Activated gamma-delta T cell (primary cell): ENCODE results near the gene STPG2.

ENCODE experiments used
- DNase-seq: peaks from one replicate; lab custom pipeline; 2025; lab: John Stamatoyannopoulos, UW

Gene STPG2

DNA sequence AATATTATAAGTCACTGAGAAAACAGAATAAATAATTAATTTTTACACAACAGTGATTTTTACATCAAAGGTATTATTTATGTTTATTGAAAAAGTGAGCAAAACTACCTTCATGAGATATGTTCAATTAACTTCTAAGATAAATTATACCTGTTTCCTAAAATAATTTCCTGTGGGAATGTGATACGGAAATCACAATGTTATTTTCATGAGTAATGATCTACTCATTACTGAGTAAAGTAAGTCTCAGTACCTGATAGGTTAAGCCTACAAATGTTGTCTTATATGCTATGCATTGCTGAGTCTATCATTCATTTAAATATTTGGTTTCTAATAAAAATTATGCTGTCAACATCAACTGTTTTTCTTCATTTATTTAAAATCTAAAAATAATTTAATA, 324.0 kb downstream of the STPG2 start:
- no peak for DNase-seq

DNA sequence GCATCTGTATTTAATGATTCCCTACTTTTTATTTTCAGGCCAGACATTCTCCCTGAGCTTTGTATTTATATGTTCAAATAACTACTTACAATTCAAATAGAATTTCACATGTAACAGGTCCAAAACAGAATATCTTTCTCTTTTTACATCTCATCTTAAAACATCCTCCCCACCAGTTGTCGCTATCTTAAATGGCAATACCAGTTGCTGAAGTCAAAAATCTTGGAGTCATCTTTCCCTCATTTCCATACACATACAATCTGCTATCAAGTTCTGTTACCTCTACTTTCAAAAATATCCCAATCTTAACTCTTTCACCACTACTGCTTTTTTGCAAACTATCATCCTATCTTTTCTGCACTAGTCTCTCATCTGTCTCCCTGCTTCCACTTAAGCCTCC, 330.5 kb downstream of the STPG2 start:
- DNase-seq, result no peak

DNA sequence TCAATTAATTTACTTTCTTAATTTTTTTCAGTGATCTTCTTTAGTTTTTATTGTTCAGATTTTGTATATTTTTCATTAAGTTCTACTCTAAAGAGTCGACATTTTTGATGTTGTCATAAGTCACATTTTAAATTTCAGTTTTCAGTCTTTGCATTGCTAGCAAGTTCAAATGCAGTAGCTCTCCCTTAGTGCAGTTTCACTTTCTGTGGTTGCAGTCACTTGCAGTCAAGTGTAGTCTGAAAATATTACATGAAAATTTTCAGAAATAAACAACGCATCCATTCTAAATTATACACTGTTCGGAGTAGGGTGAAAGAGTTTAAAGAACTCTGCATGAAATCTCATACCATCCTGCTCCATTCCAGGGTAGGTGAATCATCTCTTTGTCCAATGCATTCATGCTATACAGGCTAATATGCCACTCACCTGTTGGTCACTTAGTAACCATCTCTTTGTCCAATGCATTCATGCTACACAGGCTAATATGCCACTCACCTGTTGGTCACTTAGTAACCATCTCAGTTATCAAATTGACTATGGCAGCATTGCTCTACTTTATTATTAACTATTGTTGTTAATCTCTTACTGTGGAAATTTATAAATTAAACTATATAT, 356.9 kb downstream of the STPG2 start:
- DNase-seq, result no peak

DNA sequence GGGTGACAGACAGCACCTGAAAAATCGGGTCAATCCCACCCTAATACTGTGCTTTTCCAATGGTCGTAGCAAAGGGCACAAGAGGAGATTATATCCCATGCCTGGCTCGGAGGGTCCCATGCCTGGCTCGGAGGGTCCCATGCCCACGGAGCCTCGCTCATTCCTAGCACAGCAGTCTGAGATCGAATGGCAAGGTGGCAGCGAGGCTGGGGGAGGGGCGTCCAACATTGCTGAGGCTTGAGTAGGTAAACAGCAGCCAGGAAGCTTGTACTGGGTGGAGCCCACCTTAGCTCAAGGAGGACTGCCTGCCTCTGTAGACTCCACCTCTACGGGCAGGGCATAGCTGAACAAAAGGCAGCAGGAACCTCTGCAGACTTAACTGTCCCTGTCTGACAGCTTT, 365.1 kb downstream of the STPG2 start:
- no peak for DNase-seq

DNA sequence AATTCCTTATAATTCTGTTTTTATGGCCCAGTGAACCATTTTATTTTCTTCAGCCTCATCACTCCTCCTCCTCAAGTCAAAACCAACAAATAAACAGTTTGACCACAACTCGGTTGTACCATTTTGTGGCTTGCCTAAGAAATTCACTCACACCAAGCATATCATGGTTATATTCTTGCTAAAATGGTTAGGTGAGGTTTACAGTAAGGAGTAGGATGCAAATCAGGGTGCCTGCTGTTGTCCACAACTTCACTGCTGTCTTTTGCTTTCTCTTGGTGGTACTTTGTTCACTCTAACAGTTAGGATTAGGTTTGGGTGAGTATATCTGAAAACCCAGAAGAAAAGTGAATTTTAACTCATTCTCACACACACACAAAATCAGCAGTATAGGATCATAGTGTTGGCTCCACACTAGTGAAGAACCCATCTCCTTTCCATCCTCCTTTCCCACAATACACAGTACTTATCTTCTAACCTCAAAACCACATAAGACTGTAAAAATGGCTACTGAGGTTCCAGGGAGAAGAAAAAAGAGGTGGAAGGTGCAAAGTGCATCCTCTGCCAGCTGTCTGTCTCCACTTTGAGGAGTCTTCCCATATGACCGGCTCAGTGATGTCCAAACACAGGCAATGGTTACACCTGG, 368.8 kb downstream of the STPG2 start:
- no peak for DNase-seq

DNA sequence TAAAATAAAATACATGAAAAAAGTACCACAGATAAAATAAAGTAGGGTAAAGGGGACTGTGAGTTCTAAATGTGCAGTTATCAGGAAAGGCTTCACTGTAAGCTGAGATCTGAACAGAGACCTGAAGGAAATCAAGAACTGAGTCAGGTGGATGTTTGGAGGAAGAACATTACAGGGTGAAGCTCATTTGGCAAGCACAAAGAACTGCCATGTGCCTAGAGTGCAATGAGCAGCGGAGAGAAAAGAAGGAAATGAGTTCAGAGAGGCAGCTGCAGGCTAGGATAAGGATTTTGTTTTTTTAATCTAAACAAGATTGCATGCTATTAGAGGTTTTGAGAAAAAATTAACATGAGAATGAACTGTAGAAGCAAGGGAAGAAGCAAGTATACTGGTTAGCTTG, 373.1 kb downstream of the STPG2 start:
- no peak for DNase-seq

DNA sequence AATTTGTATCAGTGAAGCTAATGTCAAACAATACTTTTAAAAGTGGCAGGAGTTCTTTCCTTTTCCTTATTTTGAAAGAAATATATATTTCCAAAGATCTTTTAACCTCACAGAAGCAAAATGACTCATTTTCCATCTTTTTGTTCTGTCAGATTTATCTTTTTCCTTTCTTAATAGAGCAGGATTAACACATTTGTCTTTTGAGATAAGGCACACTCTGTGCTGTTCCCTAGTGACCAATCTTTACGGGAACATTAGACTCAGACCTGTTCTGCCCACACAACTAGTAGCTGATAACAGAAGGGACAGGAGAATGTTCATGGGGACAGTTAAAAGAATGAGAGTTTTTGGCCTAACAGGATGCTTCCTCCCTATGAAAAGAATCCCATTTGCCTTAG, 381.2 kb downstream of the STPG2 start:
- no peak for DNase-seq

DNA sequence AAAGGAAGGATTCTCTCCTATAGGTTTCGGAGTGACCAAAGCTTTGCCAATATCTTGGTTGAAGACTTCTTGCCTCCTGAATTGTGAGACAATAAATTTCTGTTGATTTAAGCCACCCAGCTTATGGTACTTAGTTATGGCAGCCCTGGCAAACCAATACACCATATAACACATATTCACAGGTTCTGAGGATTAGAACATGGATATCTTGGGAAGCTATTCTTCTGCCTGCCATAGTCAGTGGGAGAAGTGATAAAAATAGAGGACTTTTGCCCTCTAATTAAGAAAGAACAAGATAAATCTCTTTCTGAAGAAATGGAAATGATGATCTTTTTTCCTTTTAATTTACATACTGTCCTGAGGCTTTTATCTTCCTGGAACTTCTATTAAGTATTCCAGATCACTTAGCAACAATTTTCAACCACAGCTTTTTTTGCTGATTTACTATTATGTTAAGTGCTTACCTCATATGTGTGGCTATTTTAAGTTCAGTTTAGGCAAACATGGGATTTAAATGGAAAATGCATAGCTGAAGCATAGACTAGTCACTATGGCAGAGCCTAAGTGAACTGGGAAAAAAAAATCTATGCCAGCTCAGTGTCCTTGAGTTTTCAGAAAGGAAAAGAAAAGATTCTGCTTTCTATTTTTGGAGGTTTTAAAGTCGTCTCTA, 381.7 kb downstream of the STPG2 start:
- DNase-seq, result no peak

DNA sequence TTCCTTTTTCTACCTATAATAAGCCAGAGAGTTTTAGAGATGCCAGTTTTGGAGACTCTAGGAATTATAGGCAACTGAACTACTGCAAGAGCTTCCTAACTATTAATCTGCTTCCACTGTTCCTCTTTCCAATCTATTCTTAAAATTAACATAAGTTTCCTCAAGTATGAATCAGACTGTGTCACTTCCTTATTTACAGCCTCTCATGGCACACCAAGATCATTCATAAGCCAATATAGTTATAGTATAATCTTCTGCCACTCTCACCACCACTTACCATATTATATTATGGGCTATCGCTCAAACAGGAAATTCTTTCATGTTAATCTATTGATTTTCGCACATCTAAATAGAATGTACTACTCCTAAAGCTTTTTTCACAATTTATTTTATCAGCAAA, 383.5 kb downstream of the STPG2 start:
- no peak for DNase-seq

DNA sequence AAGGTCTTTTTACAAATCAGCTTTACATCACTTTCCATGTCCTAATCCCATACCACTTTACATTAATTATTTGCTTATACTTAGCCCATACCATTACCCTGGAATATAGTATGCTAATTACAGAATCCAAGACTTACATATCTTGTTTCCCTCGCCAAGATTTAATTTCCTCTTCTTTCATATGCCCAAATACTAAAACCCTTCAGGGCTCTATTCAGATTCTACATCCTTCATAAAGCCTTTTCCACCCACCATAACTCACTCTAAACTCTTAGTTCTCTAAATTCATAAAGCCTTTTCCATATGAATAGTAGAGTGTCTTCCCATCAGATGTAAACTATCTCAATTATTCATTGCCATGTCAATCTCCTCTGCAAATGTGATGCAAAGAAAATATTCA, 390.7 kb downstream of the STPG2 start:
- no peak for DNase-seq

DNA sequence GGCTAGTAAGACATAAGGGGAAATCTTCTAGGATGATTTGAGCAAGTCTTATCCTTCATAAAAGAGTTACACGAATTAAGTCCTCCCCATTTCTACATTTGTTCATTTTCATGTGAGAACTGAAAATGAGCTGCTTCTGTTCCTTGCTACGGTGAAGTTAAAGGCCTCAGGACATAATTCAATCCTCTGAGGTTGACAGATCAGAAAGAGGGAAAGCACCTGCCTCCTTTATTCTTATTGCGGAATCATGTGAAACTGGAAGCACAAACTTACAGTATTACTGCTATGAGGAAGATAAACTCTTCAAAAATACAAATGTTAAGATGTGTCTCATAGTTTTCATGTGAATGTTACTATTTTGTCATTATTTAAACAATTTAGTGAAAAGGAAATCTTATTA, 395.3 kb downstream of the STPG2 start:
- no peak for DNase-seq

DNA sequence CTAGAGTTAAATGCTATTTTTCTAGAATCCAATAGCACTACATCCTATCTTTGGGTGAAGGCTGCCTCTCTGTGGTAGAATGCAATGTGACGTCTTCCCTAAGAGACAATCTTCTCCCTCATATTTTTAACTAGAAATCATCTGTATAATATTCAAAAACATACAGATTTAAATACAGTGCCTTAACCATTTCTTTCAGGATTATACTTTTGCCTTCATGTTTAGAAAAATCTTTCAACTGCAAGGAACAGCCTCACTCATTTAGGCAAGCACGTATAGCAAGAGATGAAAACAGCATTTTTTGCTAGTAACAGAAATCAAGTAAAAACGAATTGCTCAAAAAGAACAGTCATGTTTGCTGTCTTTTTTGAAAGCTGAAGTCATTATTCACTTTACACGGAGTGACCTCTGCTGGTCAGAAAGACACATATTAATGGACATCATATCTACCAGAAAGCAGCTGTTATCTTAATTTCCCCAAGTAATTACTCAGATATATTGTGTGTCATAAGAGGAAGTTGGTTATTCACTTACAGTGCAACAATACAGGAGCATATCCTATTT, 422.3 kb downstream of the STPG2 start:
- no peak for DNase-seq

DNA sequence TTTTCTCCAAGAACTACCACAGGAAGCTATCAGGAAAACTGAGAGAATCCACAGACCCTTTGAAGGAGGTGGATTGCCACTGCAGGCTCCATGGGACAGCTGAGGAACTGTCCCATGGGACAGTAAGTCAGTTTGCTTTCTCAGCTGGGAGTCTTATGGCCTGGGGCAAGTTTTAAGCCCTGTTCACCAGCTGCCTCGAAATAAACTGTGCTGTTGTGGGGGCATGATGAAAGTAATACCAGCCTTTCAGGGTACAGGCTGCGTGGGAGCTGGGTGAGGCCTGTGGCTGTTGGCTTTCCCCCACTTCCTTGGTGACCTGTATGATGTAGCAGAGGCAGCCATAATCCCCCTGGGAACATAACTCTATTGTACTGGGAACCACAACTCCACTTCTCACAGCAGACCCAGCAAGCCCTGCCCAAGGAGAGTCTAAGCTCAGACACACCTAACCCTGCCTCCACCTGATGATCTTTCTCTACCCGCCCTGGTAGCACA, 452.1 kb downstream of the STPG2 start:
- no peak for DNase-seq

DNA sequence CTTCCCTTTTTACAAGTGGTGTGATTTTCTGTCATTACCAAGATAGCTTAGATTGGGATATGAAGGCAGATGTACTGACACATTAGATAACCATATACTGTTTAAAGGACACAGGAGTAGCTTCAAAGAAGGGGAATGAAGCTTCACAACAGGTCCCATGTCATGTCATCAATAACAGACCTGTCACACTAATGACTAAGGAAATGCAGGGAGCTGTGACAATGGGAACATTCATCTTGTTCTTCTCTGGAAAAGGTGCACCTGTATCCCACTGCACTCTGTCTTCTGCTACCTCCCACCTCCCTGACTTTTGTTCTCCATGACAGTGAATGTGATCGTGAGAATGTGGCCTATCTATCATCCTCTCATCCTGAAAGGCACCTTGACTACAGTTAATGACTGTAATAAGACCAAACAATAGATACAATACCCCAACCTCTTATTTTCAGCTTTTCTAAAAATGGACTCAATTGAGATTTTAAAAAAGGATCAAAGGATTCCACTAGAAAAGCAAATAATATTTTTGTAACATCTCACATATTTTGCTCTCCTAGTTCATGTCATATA, 472.5 kb downstream of the STPG2 start:
- no peak for DNase-seq

DNA sequence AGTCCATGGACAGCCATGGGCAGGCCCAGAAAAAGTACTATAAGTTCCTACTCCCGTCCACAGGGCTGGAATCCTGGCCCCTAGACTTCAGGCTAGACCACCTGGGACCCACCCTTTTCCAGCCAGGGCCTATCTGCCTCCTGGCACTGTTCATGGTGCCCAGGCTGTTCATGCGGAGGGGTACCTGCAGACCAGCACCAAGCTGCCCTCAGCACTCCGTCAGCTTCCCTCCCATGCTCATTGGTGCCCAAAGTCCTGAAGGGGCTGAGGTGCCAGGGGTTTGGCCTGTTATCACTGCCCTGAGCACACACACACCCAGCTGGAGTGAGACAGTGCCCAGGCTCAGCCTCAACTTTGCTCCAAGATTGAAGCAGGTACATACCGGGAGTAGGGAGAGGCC, 477.7 kb downstream of the STPG2 start:
- no peak for DNase-seq

DNA sequence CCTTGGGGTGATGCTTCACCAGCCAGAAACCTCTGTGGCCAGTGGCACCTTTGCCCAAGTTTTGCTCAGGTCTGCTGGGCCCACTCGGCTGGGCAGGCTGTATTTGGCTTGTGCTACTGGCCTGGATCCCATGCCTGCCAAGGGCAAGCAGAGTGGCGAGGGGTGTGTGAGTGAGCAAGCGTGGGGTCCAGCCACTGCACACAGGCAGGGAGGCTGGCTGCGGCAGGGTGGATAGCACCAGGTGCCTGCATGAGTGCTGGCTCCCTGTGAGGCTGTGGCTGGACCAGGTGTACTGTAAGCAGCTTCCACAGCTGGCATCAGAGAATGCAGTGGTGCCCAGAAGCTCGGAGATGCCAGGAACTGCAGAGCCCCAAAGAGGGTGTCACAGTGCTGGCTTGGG, 478.5 kb downstream of the STPG2 start:
- DNase-seq, result no peak

DNA sequence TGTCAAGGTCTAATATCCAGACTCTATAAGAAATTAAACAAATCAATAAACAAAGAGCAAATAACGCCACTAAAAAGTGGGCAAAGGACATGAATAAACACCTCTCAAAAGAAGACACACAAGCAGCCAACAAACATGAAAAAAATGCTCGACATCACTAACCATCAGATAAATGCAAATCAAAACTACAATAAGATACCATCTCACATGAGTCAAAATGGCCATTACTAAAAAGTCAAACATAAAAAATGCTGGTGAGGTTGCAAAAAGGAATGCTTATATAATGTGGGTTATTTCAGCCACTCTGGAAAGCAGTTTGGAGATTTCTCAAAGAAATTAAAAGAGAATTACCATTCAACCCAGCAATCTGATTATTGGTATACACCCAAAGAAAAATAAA, 481.1 kb downstream of the STPG2 start:
- no peak for DNase-seq

DNA sequence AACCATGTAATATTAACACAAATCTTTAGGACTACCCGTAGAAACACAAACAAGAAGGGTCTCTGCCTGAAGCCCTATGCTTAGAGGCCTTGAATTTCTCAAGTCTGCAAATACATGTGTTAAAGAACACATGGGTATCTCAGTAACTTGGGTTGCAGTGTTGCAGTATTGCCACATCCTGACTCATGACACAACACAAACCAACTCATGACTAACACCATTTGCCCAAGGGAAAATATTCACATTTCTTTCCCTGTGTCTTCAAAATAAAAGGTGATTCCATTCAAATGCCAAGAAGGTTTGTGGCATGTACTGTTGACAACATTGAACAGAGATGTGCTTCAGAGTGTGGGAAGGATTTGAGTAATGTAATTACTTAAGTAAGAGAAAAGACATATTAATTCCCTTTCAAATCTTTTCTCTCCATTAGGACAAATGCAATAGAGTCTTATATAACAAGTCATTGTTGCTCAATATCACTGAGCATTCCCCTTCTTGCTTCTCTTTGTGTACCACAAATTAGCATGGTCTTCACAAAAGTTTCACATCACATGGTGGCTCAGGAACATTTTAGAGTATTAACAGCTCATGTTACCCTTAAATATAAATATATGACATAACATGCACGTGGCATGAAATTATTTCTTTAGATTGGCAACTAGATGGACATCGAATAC, 487.1 kb downstream of the STPG2 start:
- no peak for DNase-seq

DNA sequence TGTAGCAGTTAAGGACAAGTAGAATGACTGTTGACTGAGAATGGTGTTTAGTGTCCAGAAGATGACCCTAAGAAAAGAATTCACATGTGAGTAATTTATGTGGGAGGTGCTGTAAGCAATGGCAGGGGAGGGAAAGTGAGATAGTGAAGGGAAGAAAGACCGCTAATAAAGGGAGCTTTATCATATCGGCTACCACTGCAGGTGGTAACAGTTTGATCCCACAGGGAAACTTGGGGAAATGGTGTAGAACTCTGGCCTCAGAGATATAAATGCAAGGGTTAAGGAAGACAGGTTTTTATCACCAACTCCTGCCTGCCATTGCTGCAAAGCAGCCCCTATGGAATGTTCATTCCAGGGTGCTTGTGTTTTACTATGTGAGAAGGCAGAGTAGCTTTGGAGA, 489.6 kb downstream of the STPG2 start:
- DNase-seq, result no peak

DNA sequence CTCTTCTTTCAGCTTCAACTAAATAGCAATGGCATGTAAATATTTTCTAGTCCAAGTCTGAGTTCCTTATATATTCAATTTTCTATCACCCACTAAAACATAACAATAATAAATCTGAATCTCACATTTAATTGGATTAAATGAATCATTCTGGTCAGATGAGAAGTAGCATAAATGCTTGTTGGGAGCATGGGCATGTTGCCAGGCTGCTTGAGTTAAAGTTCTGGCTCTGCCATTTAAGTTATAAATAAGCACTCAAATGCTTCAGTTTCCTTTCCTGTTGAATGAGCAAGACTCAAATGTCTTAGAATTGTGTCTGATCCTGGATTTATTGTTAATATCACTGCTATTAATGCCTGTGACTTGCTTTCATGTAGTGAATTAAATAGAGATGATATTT, 496.3 kb downstream of the STPG2 start:
- no peak for DNase-seq

DNA sequence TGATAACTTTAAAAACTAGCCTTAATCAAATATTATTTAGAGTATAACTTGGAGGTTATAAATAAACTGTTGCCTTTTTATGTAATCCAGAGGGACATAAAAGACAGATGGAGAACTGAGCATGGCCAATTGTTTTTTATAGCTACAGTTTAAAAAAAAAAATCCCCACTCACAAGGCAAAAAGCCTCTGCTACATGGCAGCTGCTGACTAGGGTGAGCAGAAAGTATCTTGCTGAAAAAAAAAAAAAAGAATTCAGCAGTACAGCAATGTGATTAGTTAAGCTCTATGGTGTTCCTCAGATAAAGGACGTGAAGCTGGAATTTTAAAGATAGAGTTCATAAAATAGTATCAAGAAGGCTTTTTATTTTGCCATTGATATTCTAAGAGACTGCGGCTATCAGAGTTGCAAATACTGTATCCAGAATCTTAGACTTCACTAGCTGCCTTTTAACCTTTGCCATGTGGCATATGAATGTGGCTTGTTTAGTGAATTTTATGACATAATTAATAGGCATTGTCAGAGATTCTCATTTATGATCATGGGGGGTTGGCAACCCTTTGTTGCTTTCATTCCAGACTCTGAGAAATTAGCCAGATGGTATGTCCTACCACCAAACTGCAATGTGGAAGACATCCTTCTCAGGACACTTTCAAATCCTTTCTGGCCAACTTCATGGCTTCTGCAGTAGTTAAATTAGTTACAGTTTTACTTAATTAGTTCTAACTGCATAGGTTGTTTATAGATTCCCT, 498.0 kb downstream of the STPG2 start:
- no peak for DNase-seq

DNA sequence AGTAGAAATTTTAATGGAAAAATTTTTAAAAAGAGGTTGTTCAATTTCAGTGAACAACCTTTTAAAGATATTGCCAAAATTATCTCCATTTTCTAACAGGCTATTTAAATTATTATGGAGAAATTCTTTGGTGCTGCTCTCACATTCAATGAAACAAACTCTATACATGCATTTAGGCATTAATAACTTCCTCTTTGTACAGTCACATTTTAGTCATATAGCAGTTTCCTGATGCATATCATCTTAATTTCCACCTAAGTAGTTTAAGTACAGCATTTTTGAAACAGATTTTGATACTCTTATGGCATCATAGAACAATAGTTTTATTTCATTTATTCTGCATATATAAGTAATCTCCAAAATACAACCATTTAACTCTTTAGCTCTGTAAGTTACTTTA, 500.1 kb downstream of the STPG2 start:
- DNase-seq, result no peak
